T47D (cell line): ENCODE data around the gene FAM120C.
A peak's percentile ranks its signal among the peaks of the same experiment; 100 is the strongest.

Experiments used
- DNase-seq, 2 experiments: peaks; one replicate each; pipeline versions ENCODE4 v3.0.0 to v3.0.0-alpha.2; 2011 to 2012; ENCODE audit warnings: low read depth in 1 of 2, low spot score in 1 of 2
- JUND ChIP-seq: IDR thresholded peaks from 2 replicates; pipeline ENCODE4 v1.6.1; 2012; ENCODE audit warnings: low read depth
- in situ Hi-C: cut with HindIII; loops from 2 replicates; pipeline ENCODE4 v1.10.0; 2016; ENCODE audit warnings: low sequenced_read_pairs, low pct_unique_long_range_greater_than_20kb

Gene FAM120C

GRCh38 chrX:54093159-54093558 is 89.9 kb downstream of the FAM120C start:
- no peak for TF ChIP-seq JUND
- in situ Hi-C loops, result no loop called here
- no peak for DNase-seq

GRCh38 chrX:54090880-54091279 is 92.2 kb downstream of the FAM120C start:
- no peak for TF ChIP-seq JUND
- in situ Hi-C loops, result no loop called here
- DNase-seq, result no peak

DNA sequence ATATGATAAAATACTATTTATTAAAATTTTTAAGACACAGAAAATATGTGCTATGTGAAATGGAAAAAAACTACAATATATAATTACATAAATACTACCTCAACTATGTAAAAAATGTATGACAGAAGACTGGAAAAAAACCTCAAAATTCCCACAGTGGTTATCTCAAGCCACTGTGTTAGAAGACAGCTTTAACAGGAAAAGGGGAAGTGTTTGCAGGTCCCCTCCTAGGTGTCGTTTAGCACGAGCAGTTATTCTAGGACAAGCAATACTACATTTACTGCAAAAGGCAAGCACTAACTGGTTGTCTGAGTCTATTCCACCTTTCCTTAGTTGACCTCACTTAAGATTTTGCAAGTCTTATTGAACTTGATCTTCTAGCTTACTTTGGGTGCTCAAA is 93.9 kb downstream of the FAM120C start:
- DNase-seq, result no peak
- in situ Hi-C loops, result no loop called here
- TF ChIP-seq JUND, result no peak

GRCh38 chrX:54087661-54088060 is 95.4 kb downstream of the FAM120C start:
- no peak for TF ChIP-seq JUND
- no peak for DNase-seq
- in situ Hi-C loops, result no loop called here

GRCh38 chrX:54085666-54086065 is 97.4 kb downstream of the FAM120C start:
- in situ Hi-C loops, result no loop called here
- no peak for DNase-seq

DNA sequence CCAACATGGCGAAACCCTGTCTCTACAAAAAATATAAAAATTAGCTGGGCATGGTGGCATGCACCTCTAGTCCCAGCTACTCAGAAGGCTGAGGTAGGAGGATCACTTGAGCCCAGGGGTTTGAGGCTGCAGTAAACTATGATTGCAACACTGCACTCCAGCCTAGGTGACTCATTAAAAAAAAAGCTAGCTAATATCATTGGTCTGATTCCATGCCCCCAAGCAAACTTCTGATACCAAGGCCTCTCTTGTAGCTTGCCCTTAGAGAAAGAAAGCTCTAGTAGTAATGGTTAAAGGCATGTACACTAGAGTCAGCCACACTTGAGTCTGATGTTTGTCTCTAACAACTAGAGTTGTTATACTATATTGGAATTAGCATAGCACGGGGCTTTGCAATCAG is 106.2 kb downstream of the FAM120C start:
- in situ Hi-C loops, result no loop called here
- no peak for TF ChIP-seq JUND
- DNase-seq, result no peak

More at GRCh38 chrX:54085666-54086065, 97.4 kb downstream of the FAM120C start:
- no peak for TF ChIP-seq JUND

DNA sequence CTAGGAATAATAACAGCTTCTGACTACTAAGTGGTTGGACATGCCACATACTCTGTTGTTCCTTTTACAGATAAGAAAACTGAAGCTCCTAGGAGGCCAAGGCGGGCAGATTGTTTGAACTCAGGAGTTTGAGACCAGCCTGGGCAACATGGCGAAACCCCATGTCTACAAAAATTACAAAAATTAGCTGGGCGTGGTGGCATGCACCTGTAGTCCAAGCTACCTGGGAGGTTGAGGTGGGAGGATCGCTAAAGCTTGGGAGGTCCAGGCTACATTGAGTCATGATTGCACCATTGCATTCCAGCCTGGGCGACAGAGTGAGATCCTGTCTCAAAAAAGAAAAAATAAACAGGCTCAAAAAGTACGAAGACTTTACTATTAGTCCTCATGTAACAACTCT is 108.2 kb downstream of the FAM120C start:
- no peak for TF ChIP-seq JUND
- no peak for DNase-seq
- in situ Hi-C loops, result no loop called here

DNA sequence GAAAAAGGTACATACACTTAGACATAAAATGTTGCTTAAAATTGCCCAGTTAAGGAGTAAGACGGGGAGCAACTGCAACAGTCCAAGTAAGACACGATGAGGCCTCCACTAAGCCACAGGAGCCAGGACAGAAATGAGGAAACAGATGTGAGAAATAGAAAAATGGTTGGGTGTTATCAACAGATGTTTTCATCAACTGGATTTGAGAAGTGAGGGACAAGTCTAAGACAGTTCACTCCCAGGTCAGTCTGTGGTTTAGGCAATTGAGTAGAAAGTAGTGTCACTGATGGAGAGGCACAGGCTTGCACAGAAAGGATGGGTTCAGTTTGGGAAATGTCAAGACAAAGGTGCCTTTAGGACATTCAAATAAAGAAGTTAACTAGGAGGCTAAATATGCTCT is 115.3 kb downstream of the FAM120C start:
- DNase-seq, result no peak
- no peak for TF ChIP-seq JUND
- in situ Hi-C loops, result no loop called here

DNA sequence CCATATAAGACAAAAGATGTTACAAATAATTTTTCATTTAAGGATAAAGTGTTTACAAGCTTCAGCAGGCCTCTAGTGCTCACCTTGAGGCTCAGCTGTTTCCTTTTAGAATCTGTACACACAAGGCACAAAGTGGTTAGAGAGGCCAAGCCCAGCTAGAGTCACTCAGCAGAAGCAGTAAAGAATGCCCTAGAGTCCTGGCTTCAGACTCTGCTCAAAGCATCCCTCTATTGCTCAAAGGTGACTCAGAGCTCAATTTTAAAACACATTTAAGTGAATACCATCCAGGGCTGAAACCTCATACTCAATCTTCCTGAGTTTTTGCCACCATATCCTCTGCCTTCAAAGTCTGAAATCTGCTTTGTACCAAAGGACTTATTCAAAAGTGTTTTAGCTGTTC is 116.2 kb downstream of the FAM120C start:
- in situ Hi-C loops, result no loop called here
- TF ChIP-seq JUND, result no peak
- DNase-seq, result no peak

DNA sequence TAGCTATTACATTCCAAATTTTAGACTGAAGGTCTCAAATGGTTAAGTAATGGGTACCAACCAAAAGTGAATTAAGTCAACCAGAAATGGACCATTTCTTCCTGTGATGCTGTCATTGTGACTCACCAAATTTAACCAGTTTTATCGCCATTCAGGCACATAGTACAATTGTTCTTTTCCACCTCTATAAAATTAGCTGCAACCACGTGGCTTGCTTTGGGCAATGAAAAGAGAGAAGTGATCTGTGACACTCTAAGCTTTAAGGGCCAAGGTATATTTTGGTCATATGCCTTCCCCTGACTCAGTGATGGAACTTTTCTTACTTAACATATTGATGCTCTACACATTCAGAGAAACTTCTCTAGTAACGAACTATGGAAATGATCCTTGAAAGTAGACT is 118.5 kb downstream of the FAM120C start:
- no peak for DNase-seq
- in situ Hi-C loops, result no loop called here
- TF ChIP-seq JUND, result no peak

DNA sequence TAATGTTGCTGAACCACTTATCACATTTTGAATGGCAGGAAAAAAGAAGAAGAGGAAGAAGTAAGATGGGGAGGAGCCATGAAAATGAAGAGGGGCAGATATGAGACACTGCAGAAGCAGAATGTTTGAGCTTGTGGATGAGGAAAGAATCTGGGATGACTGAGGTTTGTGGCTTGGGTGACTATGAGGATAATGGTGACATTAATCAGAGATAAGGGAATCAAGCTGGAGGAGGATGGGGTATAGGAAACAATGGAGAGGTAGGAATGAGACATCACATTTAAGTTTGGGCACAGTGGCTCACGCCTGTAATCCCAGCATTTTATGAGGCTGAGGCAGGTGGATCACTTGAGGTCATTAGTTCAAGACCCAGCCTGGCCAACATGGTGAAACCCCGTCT is 119.7 kb downstream of the FAM120C start:
- in situ Hi-C loops, result no loop called here
- DNase-seq, result no peak
- no peak for TF ChIP-seq JUND

- in situ Hi-C loops, result no loop called here
- TF ChIP-seq JUND, result no peak
- DNase-seq, result no peak
Observed at GRCh38 chrX:54049801-54050200, 133.3 kb downstream of the FAM120C start.

DNA sequence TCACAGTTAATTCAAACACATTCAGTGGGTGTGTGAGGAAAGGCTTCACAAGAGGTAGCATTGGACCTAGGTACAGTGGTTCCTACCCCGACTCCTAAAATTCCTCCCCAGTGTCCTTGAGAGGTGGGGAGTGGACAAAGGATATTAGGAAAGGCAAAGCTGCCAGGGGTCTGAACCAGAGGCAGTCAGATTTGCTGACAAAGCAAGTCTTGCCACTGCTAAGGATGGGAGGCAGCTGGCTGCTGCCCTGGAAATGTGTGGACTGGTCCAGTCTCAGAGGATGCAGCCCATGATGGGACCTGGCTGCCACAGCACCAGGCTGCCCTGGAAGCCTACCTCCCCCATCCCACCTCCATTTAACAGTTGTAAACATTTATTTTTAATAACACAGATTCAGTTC is 134.6 kb downstream of the FAM120C start:
- in situ Hi-C loops, result no loop called here
- no peak for DNase-seq
- TF ChIP-seq JUND, result no peak

- in situ Hi-C loops, result no loop called here
- no peak for TF ChIP-seq JUND
- DNase-seq, result peak in 1 of 2 experiments; percentile 64
Observed at GRCh38 chrX:54045563-54046228, 137.4 kb downstream of the FAM120C start.

DNA sequence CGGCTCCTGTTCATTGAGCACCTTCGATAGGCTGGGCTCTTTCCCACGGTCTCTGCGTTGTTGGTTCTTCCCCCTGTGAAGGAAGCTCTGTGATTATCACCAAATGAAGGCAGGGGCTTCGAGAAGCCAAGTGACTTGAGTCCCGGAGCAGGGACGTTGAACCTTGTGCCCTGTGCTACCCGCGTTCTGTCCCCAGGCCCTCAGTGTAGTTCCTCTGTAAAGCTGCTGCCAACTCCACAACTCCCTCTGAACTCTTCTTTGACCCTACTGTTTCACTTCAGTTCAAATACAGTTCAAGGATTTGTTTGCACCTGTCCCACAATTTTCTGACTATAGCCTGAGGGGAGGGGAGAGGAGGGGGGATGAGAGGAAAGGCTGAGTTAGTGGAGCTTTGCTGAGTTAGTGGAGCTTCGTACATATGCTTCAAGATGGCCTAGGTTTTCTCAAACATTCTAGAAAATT is 138.1 kb downstream of the FAM120C start:
- in situ Hi-C loops, result no loop called here
- TF ChIP-seq JUND, result no peak
- peak in 1 of 2 experiments; percentile 85 for DNase-seq
